ENCODE measurements around the gene KARS1.
A peak's percentile ranks its signal among the peaks of the same experiment; 100 is the strongest.

The KARS1 gene

GRCh38 chr16:75647492-75648264 is at the start of gene KARS1, which contains the start of gene TERF2IP:
TSS of gene KARS1 (minus strand) at chr16:75647665. CDS start at chr16:75647639, 26 bp downstream.
TSS of gene TERF2IP (plus strand) at chr16:75647773. CDS start at chr16:75647883, 110 bp downstream.
- H3K4me3 ChIP-seq (ENCODE audit: low read depth, low read length): peak within 1 kb of the TSS; percentile 86
- in situ Hi-C loops (cut with HindIII; ENCODE audit: low sequenced_read_pairs): loop anchor here (5.0 kb wide), 1 partner anchor 105 kb away; no protein-coding TSS in a partner anchor
- DNase-seq (ENCODE audit: low read depth): peak; percentile 77
- TF ChIP-seq CTCF (IDR thresholded peaks at IDR 0.05; ENCODE audit: low read depth, low read length, missing control alignments): no peak

GRCh38 chr16:75695708-75696107 is 48.2 kb upstream of the KARS1 start:
- no peak overlapping the region for H3K4me3 ChIP-seq (ENCODE audit: low read depth, low read length)
- DNase-seq (ENCODE audit: low read depth): no peak
- in situ Hi-C loops (cut with HindIII; ENCODE audit: low sequenced_read_pairs): no loop called here
- TF ChIP-seq CTCF (IDR thresholded peaks at IDR 0.05; ENCODE audit: low read depth, low read length, missing control alignments): no peak

- no peak for TF ChIP-seq CTCF (IDR thresholded peaks at IDR 0.05; ENCODE audit: low read depth, low read length, missing control alignments)
- H3K4me3 ChIP-seq (ENCODE audit: low read depth, low read length): no peak overlapping the region
- in situ Hi-C loops (cut with HindIII; ENCODE audit: low sequenced_read_pairs): no loop called here
- no peak for DNase-seq (ENCODE audit: low read depth)
Measured at GRCh38 chr16:75687361-75687760, 39.9 kb upstream of the KARS1 start.

DNA sequence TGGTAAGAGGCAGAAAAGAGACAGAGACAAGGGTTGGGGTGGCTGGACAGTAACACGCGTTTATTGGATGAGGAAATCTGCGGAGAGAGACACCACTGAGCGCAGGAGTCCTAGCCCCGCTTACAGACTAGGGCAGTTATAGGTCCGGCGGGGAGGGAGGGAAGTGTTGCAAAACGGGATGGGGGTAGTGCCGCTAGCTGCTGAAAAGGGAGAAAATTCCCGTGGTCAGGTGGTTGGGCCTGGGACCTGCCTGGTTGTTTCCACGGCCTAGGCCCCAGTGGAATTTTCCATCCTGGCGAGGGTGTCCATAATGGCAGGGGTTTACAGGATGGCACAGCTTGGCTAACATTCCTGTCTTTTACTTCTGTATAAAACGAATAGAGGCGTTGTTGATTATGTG is 34.8 kb upstream of the KARS1 start:
- in situ Hi-C loops (cut with HindIII; ENCODE audit: low sequenced_read_pairs): no loop called here
- no peak overlapping the region for H3K4me3 ChIP-seq (ENCODE audit: low read depth, low read length)
- no peak for TF ChIP-seq CTCF (IDR thresholded peaks at IDR 0.05; ENCODE audit: low read depth, low read length, missing control alignments)

GRCh38 chr16:75679366-75679765 is 31.9 kb upstream of the KARS1 start:
- in situ Hi-C loops (cut with HindIII; ENCODE audit: low sequenced_read_pairs): no loop called here
- no peak overlapping the region for H3K4me3 ChIP-seq (ENCODE audit: low read depth, low read length)
- no peak for TF ChIP-seq CTCF (IDR thresholded peaks at IDR 0.05; ENCODE audit: low read depth, low read length, missing control alignments)
- DNase-seq (ENCODE audit: low read depth): no peak

More for the DNA sequence above, 34.8 kb upstream of the KARS1 start:
- DNase-seq (ENCODE audit: low read depth): no peak

DNA sequence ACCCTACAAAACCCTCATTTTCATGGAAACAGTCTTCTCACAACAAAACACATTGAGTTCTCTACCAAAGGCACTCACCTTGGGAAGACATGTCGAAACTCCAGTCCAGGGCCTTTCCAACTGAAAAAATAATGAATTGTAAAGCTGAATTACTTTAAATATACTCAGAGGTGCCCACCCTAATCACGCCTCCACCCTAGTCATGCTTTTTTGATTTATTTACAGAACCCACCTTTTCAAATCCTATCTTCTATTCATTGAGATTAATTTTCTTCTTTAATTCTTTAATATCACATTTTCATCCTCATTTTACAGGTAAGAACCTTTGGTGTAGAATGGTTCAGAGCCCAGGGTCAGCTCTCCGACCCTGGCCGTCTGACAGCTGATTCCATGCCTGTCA is 29.4 kb upstream of the KARS1 start, which contains the start of gene CPHXL2:
CPHXL2 (minus strand) TSS at position 101 of the 400 bp plus-strand sequence; CDS start at position 91, 10 bp downstream.
- no peak for DNase-seq (ENCODE audit: low read depth)
- in situ Hi-C loops (cut with HindIII; ENCODE audit: low sequenced_read_pairs): no loop called here
- TF ChIP-seq CTCF (IDR thresholded peaks at IDR 0.05; ENCODE audit: low read depth, low read length, missing control alignments): no peak
- no peak within 1 kb of the TSS for H3K4me3 ChIP-seq (ENCODE audit: low read depth, low read length)
